GM12874 (cell line): Measurements from ENCODE around the gene EIF3D.

Experiments
- CTCF ChIP-seq: IDR thresholded peaks from 2 replicates; pipeline ENCODE4 v1.5.1; 2011; ENCODE audit warnings: low read depth, mild to moderate bottlenecking, control low read depth, low read length, moderate library complexity; ENCODE audit not compliant: insufficient read depth

The EIF3D gene

GRCh38 chr22:36497910-36498665 lies 30.9 kb downstream of the EIF3D start:
- TF ChIP-seq CTCF = no peak

GRCh38 chr22:36493690-36494110 lies 35.3 kb downstream of the EIF3D start:
- TF ChIP-seq CTCF = no peak

GRCh38 chr22:36492109-36492508 lies 36.9 kb downstream of the EIF3D start:
- TF ChIP-seq CTCF = no peak

GRCh38 chr22:36491155-36491554 lies 37.8 kb downstream of the EIF3D start:
- no peak for TF ChIP-seq CTCF

GRCh38 chr22:36486619-36487384 lies 42.2 kb downstream of the EIF3D start:
- peak; percentile 41; the same call in 1 of the 2 replicates for TF ChIP-seq CTCF

- no peak for TF ChIP-seq CTCF
Measured at GRCh38 chr22:36481393-36482168, 47.4 kb downstream of the EIF3D start, which contains the start of gene TXN2. TSS of gene TXN2 (minus strand) at chr22:36481640. CDS start at chr22:36480837, 803 bp downstream.

GRCh38 chr22:36480941-36481392 lies 48.0 kb downstream of the EIF3D start:
- no peak for TF ChIP-seq CTCF
